Measurements from ENCODE around the gene BPIFA1. TPM values are rescaled to one million over a fixed set of nuclear protein-coding genes. Genes with fewer than 3 reads are reported as not detected.

BPIFA1 gene
- polyA plus RNA-seq, 4 donors = 0.67 TPM; not detected in 3

GRCh38 chr20:33282196-33282934, 46.6 kb downstream of the BPIFA1 start:
- no peak for FAIRE-seq
- H3K36me3 ChIP-seq (ENCODE audit: control insufficient read depth in 3 of 3, insufficient read depth in 2 of 3, low read depth in 1 of 3, low read length in 3 of 3) = no peaks in the 10 kb centered on the region
- H3K27me3 ChIP-seq (ENCODE audit: control insufficient read depth in 3 of 3, insufficient read depth in 3 of 3, low read length in 3 of 3) = peaks cover 0 to 2% (median 0%) of the 10 kb centered on the region in 3 donors
- H3K9me3 ChIP-seq (ENCODE audit: control insufficient read depth in 2 of 2, insufficient read depth in 1 of 2, low read depth in 1 of 2, low read length in 1 of 2) = no peaks in the 10 kb centered on the region
- WGBS, 3 donors = 81 to 88% (median 81%) methylated on average over 8 of the region's 8 CpGs
- H3K4me1 ChIP-seq (ENCODE audit: control insufficient read depth in 3 of 3, insufficient read depth in 2 of 3, low read depth in 1 of 3, low read length in 2 of 3) = no peaks in the 10 kb centered on the region
- DNase-seq = no peak
- H3K27ac ChIP-seq (ENCODE audit: low read depth in 1 of 3, low read length in 2 of 3) = no peak overlapping the region
- no peak overlapping the region for H3K4me3 ChIP-seq (ENCODE audit: low read depth in 1 of 3, low read length in 3 of 3)

- no peaks in the 10 kb centered on the region for H3K4me1 ChIP-seq (ENCODE audit: control insufficient read depth in 3 of 3, insufficient read depth in 2 of 3, low read depth in 1 of 3, low read length in 2 of 3)
- no peaks in the 10 kb centered on the region for H3K9me3 ChIP-seq (ENCODE audit: control insufficient read depth in 2 of 2, insufficient read depth in 1 of 2, low read depth in 1 of 2, low read length in 1 of 2)
- peaks cover 0 to 2% (median 0%) of the 10 kb centered on the region in 3 donors for H3K27me3 ChIP-seq (ENCODE audit: control insufficient read depth in 3 of 3, insufficient read depth in 3 of 3, low read length in 3 of 3)
- H3K4me3 ChIP-seq (ENCODE audit: low read depth in 1 of 3, low read length in 3 of 3) = no peak within 1 kb of the TSS
- no peak within 1 kb of the TSS for H3K27ac ChIP-seq (ENCODE audit: low read depth in 1 of 3, low read length in 2 of 3)
- no peaks in the 10 kb centered on the region for H3K36me3 ChIP-seq (ENCODE audit: control insufficient read depth in 3 of 3, insufficient read depth in 2 of 3, low read depth in 1 of 3, low read length in 3 of 3)
- WGBS, 3 donors = 63 to 73% (median 66%) methylated on average over 13 of the region's 13 CpGs
- DNase-seq = no peak
- FAIRE-seq = no peak
Measured at GRCh38 chr20:33282991-33283555, 47.3 kb downstream of the BPIFA1 start, which contains the start of gene BPIFB1. BPIFB1 (plus strand) TSS chr20:33283214; CDS start chr20:33286074, 2,860 bp downstream.

- WGBS, 3 donors = 80 to 81% (median 81%) methylated on average over 4 of the region's 4 CpGs
- Histone ChIP-seq H3K4me1 (ENCODE audit: control insufficient read depth in 3 of 3, insufficient read depth in 2 of 3, low read depth in 1 of 3, low read length in 2 of 3) (no peaks in the 10 kb centered on the region), H3K9me3 (ENCODE audit: control insufficient read depth in 2 of 2, insufficient read depth in 1 of 2, low read depth in 1 of 2, low read length in 1 of 2) (no peaks in the 10 kb centered on the region), H3K27me3 (ENCODE audit: control insufficient read depth in 3 of 3, insufficient read depth in 3 of 3, low read length in 3 of 3) (peaks cover 0 to 2% (median 0%) of the 10 kb centered on the region in 3 donors), H3K27ac (ENCODE audit: low read depth in 1 of 3, low read length in 2 of 3) (no peak overlapping the region), H3K4me3 (ENCODE audit: low read depth in 1 of 3, low read length in 3 of 3) (no peak overlapping the region), H3K36me3 (ENCODE audit: control insufficient read depth in 3 of 3, insufficient read depth in 2 of 3, low read depth in 1 of 3, low read length in 3 of 3) (no peaks in the 10 kb centered on the region)
- DNase-seq (no peak), FAIRE-seq (no peak)
Measured at GRCh38 chr20:33284284-33284683, 48.5 kb downstream of the BPIFA1 start.

- H3K9me3 ChIP-seq (ENCODE audit: control insufficient read depth in 2 of 2, insufficient read depth in 1 of 2, low read depth in 1 of 2, low read length in 1 of 2) = no peaks in the 10 kb centered on the region
- no peak for FAIRE-seq
- H3K4me1 ChIP-seq (ENCODE audit: control insufficient read depth in 3 of 3, insufficient read depth in 2 of 3, low read depth in 1 of 3, low read length in 2 of 3) = no peaks in the 10 kb centered on the region
- no peak for DNase-seq
- no peaks in the 10 kb centered on the region for H3K36me3 ChIP-seq (ENCODE audit: control insufficient read depth in 3 of 3, insufficient read depth in 2 of 3, low read depth in 1 of 3, low read length in 3 of 3)
- 65 to 76% (median 70%) methylated on average over 2 of the region's 2 CpGs for WGBS, 3 donors
- H3K27ac ChIP-seq (ENCODE audit: low read depth in 1 of 3, low read length in 2 of 3) = no peak overlapping the region
- H3K4me3 ChIP-seq (ENCODE audit: low read depth in 1 of 3, low read length in 3 of 3) = no peak overlapping the region
- H3K27me3 ChIP-seq (ENCODE audit: control insufficient read depth in 3 of 3, insufficient read depth in 3 of 3, low read length in 3 of 3) = peaks cover 0 to 2% (median 0%) of the 10 kb centered on the region in 3 donors
Measured at GRCh38 chr20:33284937-33285336, 49.1 kb downstream of the BPIFA1 start.

GRCh38 chr20:33285861-33286495, 50.2 kb downstream of the BPIFA1 start:
- Histone ChIP-seq H3K27me3 (ENCODE audit: control insufficient read depth in 3 of 3, insufficient read depth in 3 of 3, low read length in 3 of 3) (peaks cover 0 to 2% (median 0%) of the 10 kb centered on the region in 3 donors), H3K27ac (ENCODE audit: low read depth in 1 of 3, low read length in 2 of 3) (no peak overlapping the region), H3K4me1 (ENCODE audit: control insufficient read depth in 3 of 3, insufficient read depth in 2 of 3, low read depth in 1 of 3, low read length in 2 of 3) (no peaks in the 10 kb centered on the region), H3K4me3 (ENCODE audit: low read depth in 1 of 3, low read length in 3 of 3) (no peak overlapping the region), H3K36me3 (ENCODE audit: control insufficient read depth in 3 of 3, insufficient read depth in 2 of 3, low read depth in 1 of 3, low read length in 3 of 3) (no peaks in the 10 kb centered on the region), H3K9me3 (ENCODE audit: control insufficient read depth in 2 of 2, insufficient read depth in 1 of 2, low read depth in 1 of 2, low read length in 1 of 2) (no peaks in the 10 kb centered on the region)
- FAIRE-seq (no peak), DNase-seq (no peak)
- 54 to 68% (median 62%) methylated on average over 10 of the region's 10 CpGs for WGBS, 3 donors

- H3K27ac ChIP-seq (ENCODE audit: low read depth in 1 of 3, low read length in 2 of 3) = no peak overlapping the region
- H3K4me1 ChIP-seq (ENCODE audit: control insufficient read depth in 3 of 3, insufficient read depth in 2 of 3, low read depth in 1 of 3, low read length in 2 of 3) = no peaks in the 10 kb centered on the region
- DNase-seq (no peak), FAIRE-seq (no peak)
- H3K4me3 ChIP-seq (ENCODE audit: low read depth in 1 of 3, low read length in 3 of 3) = no peak overlapping the region
- H3K9me3 ChIP-seq (ENCODE audit: control insufficient read depth in 2 of 2, insufficient read depth in 1 of 2, low read depth in 1 of 2, low read length in 1 of 2) = no peaks in the 10 kb centered on the region
- H3K36me3 ChIP-seq (ENCODE audit: control insufficient read depth in 3 of 3, insufficient read depth in 2 of 3, low read depth in 1 of 3, low read length in 3 of 3) = no peaks in the 10 kb centered on the region
- peaks cover 0 to 2% (median 0%) of the 10 kb centered on the region in 3 donors for H3K27me3 ChIP-seq (ENCODE audit: control insufficient read depth in 3 of 3, insufficient read depth in 3 of 3, low read length in 3 of 3)
Measured at GRCh38 chr20:33287884-33288283, 52.1 kb downstream of the BPIFA1 start.

- 89 to 97% (median 94%) methylated on average over 11 to 13 of the region's 13 CpGs for WGBS, 3 donors
- H3K36me3 ChIP-seq (ENCODE audit: control insufficient read depth in 3 of 3, insufficient read depth in 2 of 3, low read depth in 1 of 3, low read length in 3 of 3) = no peaks in the 10 kb centered on the region
- no peak overlapping the region for H3K27ac ChIP-seq (ENCODE audit: low read depth in 1 of 3, low read length in 2 of 3)
- H3K4me3 ChIP-seq (ENCODE audit: low read depth in 1 of 3, low read length in 3 of 3) = no peak overlapping the region
- no peaks in the 10 kb centered on the region for H3K4me1 ChIP-seq (ENCODE audit: control insufficient read depth in 3 of 3, insufficient read depth in 2 of 3, low read depth in 1 of 3, low read length in 2 of 3)
- H3K27me3 ChIP-seq (ENCODE audit: control insufficient read depth in 3 of 3, insufficient read depth in 3 of 3, low read length in 3 of 3) = peaks cover 0 to 2% (median 0%) of the 10 kb centered on the region in 3 donors
- DNase-seq = no peak
- H3K9me3 ChIP-seq (ENCODE audit: control insufficient read depth in 2 of 2, insufficient read depth in 1 of 2, low read depth in 1 of 2, low read length in 1 of 2) = no peaks in the 10 kb centered on the region
- FAIRE-seq = no peak
Measured at GRCh38 chr20:33290852-33291251, 55.1 kb downstream of the BPIFA1 start.

- H3K27me3 ChIP-seq (ENCODE audit: control insufficient read depth in 3 of 3, insufficient read depth in 3 of 3, low read length in 3 of 3) = peaks cover 0 to 2% (median 0%) of the 10 kb centered on the region in 3 donors
- 76 to 87% (median 78%) methylated on average over 8 of the region's 8 CpGs for WGBS, 3 donors
Measured at GRCh38 chr20:33291416-33291815, 55.6 kb downstream of the BPIFA1 start.

More at GRCh38 chr20:33291416-33291815, 55.6 kb downstream of the BPIFA1 start:
- FAIRE-seq = no peak
- Histone ChIP-seq H3K27ac (ENCODE audit: low read depth in 1 of 3, low read length in 2 of 3) (no peak overlapping the region), H3K36me3 (ENCODE audit: control insufficient read depth in 3 of 3, insufficient read depth in 2 of 3, low read depth in 1 of 3, low read length in 3 of 3) (no peaks in the 10 kb centered on the region), H3K9me3 (ENCODE audit: control insufficient read depth in 2 of 2, insufficient read depth in 1 of 2, low read depth in 1 of 2, low read length in 1 of 2) (no peaks in the 10 kb centered on the region), H3K4me1 (ENCODE audit: control insufficient read depth in 3 of 3, insufficient read depth in 2 of 3, low read depth in 1 of 3, low read length in 2 of 3) (no peaks in the 10 kb centered on the region), H3K4me3 (ENCODE audit: low read depth in 1 of 3, low read length in 3 of 3) (no peak overlapping the region)
- DNase-seq = no peak

All from small intestine (tissue), 7 donors.